Right renal cortex interstitium (tissue), 3 donors: ENCODE results near the gene METTL22. TPM values are rescaled to one million over a fixed set of nuclear protein-coding genes. Genes with fewer than 3 reads are reported as not detected.

Source experiments
- DNase-seq, 3 donors: peaks; one replicate each; pipeline ENCODE4 v3.0.0-alpha.2; 2013; ENCODE audit warnings: low read depth in 3 of 3, low spot score in 2 of 3
- polyA plus RNA-seq, 3 donors: library from polyadenylated mRNA; unstranded; fragments of 120-200 nt; gene quantifications; one replicate each; pipeline ENCODE4 v1.2.1, GENCODE V29; 2013; ENCODE audit not compliant: insufficient read length in 3 of 3

METTL22 gene, protein sequence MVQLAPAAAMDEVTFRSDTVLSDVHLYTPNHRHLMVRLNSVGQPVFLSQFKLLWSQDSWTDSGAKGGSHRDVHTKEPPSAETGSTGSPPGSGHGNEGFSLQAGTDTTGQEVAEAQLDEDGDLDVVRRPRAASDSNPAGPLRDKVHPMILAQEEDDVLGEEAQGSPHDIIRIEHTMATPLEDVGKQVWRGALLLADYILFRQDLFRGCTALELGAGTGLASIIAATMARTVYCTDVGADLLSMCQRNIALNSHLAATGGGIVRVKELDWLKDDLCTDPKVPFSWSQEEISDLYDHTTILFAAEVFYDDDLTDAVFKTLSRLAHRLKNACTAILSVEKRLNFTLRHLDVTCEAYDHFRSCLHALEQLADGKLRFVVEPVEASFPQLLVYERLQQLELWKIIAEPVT
- polyA plus RNA-seq: 10 to 100 TPM; 15.5 to 17.2 (median 15.7) TPM

GRCh38 chr16:8621572-8622314 lies at the start of gene METTL22:
Gene METTL22 (plus strand): TSS chr16:8621698. CDS start chr16:8625666, 3,968 bp downstream.
- DNase-seq: peak; percentile 47 to 79 (median 75)

DNA sequence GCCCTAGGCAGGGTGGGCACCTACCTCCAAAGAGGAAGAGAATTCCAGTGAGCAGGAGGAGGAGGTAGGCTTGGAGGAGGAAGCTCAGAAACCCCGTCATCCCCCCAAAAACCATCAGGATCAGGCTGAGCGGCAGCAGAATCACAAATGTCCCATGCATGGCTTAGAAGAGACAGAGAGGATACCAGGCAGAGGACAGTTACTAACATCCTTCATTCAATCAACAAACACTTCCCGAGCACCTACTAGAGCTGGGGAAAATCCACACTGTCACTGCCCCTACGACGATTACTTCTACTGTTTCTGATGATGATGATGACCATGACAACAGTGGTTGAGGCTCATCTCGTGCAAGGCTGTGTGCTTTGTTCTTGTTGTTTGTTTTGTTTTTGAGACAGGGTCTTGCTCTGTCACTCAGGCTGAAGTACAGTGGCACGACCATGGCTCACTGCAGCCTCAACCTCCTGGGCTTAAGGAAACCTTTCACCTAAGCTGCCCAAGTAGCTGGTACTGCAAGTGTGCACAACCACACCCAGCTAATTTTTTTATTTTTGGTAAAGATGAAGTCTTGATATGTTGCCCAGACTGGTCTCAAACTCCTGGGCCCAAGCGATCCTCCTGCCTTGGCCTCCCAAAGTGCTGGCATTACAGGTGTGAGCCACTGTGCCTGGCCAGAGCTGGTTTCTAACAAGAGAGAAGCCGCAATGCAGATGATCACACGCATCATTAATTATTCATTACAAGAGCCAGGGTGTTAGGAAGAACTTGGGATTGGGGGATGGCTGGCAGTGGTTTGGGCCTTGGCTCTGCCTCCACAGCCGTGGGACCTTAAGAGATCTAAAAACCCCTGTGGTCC lies 49.2 kb upstream of the METTL22 start:
- DNase-seq: no peak

- DNase-seq: no peak
These were observed 48.4 kb upstream of the METTL22 start for GRCh38 chr16:8572919-8573724.

- DNase-seq: no peak
These were observed 46.1 kb upstream of the METTL22 start for GRCh38 chr16:8575399-8575798.

- no peak for DNase-seq
These were observed 45.1 kb upstream of the METTL22 start for GRCh38 chr16:8576141-8577004.

DNA sequence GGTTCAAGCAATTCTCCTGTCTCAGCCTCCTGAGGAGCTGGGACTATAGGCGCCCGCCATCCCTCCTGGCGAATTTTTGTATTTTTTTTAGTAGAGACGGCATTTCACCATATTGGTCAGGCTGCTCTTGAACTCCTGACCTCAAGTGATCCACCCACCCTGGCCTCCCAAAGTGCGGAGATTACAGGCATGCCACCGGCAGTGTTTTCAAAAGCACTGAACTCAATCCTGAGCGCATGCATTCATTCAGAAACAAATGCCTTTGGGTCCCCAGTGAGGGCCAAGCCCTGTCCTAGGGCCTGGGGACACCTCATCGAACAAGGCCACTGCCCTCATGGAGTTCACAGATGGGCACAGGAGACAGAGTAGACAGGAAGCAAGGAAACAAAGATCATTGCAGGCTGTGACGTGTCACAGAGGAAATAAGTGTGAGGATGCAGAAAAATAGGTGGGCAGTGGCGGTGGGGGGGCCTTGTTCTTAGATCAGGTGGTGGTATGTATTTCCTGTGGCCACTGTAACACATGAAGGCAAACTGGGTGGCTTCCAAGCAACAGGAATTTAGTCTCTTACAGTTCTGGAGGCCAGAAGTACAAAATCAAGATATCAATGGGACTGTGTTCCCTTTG lies 43.7 kb upstream of the METTL22 start:
- no peak for DNase-seq

DNA sequence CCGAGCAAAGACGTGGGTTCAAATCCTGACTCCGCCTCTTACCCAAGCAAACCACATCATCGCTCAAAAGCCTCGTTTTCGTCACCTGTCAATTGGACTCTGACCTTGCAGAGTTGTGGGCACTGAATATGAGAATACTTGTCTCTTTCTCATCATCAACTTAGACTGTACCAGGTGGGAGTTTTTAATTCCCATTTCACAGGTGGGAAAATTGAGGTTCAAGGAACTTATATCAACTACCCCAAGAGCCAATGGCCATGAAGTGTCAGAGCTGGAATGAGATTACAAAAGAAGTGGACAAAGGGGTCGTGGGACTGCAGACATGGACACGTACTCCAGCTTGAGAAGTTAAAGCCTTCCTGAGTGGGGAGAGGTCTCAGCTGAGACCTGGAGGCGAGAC lies 41.9 kb upstream of the METTL22 start:
- no peak for DNase-seq

DNA sequence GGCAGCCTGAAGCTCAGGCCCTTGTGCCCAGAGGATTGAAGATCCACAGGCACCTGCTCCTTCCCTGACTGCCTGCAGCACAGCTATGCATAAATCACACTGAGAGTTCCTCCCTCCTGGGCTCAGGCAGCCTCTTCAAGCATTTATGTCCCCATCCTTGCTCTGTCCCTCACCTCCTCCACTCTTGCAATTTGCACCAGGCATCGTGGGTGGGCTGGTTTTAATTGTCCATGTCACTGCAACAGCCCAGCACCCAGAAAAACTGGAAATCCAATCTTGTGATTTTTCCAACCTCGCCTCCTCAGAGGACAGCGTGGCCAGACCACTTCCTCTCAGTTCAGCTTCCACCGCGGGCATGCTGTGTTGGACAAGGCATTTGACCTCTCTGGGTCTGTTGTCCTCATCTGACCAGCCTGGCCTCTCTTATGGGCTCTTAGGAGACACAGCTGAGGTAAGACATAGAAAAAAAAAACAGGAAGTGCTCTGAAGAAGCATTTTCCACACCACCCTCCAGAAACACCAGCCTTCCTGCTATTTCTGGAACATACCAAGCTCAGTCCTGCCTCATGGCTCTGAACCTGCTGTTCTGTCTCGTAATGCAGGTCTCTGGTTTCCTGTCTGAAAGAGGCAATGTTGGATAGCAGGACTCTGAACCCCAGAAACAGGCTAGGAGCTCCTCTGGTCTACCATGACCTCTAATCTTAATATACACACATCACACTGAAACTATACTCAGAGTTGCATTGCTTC lies 39.5 kb upstream of the METTL22 start:
- no peak for DNase-seq

DNA sequence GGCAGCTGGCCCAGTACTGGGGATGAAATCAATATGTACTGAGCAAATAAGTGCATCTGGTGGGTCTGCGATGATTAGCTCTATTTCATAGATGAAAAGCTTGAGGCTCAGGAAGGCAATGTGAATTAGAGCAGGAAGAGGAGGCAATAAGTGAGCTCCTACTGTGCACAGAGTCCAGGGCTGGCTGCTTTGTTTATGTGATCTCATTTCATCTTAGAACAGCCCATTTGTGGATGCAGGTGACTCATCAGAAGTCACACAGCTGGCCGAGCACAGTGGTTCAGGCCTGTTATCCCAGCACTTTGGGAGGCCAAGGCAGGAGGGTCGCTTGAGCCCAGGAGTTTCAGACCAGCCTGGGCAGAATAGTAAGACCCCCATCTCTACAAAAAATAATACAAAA lies 38.3 kb upstream of the METTL22 start:
- DNase-seq: no peak

GRCh38 chr16:8583732-8584131 lies 37.8 kb upstream of the METTL22 start:
- no peak for DNase-seq

GRCh38 chr16:8585041-8585440 lies 36.5 kb upstream of the METTL22 start:
- DNase-seq: no peak

- DNase-seq: no peak
These were observed 35.6 kb upstream of the METTL22 start for GRCh38 chr16:8585857-8586256.

DNA sequence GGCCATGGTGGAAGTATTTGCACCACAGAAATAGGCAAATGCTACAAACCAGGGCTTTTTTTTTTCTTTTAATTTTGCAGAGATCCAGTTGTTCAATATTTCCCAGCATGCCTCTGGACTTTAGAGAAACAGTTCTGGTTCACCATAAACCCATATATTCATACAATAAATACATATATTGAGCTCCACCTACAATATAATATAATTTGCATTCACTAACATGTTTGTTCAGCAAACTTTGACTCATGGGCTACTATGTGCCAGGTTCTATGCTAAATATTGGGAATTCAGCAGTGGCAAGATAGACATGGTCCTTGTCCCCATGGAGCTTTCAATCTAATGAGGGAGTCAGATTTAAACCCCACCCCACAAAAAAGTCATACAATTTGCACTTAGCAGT lies 34.4 kb upstream of the METTL22 start:
- no peak for DNase-seq

GRCh38 chr16:8588682-8589056 lies 32.8 kb upstream of the METTL22 start:
- no peak for DNase-seq

DNA sequence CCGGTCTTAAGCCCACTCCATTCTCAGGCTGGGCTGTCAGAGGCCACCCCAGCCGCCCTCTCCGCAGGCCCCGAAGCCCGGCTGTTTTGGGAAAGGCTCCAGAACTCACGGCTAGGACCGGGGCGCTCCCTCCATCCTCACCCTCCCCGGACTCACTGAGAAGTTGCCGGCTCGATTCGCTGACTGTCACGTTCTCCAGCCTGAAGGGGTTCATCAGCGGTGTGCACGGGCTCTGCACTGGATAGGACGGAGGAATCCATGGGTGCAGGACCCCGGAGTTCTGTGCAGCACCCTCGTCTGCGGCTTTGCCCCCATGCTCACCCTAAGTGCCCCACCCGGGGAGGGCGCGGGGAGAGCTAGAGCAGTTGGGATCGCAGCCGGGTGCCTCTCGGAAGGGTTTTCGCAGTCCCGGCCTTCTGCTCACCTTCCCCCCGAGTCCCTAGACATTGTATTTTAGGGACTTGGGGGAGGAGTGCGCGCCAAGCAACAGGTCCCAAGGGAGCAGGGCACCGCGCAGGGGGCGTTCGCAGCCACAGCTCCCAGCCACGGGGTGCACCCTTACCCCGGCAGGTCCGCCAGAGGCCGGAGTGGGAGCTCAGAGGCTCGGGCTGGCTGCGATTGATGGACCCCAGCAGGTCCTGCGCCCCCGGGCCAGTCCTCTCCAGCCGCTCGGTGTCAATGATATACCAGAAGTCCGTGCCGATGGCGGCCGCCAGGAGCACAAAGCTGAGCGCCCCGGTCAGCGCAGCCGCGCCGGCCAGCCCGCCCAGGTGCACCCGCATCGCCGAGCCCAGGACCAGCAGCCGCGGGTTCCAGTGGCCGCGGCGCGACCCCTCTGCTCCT lies 32.2 kb upstream of the METTL22 start:
- DNase-seq: no peak

DNA sequence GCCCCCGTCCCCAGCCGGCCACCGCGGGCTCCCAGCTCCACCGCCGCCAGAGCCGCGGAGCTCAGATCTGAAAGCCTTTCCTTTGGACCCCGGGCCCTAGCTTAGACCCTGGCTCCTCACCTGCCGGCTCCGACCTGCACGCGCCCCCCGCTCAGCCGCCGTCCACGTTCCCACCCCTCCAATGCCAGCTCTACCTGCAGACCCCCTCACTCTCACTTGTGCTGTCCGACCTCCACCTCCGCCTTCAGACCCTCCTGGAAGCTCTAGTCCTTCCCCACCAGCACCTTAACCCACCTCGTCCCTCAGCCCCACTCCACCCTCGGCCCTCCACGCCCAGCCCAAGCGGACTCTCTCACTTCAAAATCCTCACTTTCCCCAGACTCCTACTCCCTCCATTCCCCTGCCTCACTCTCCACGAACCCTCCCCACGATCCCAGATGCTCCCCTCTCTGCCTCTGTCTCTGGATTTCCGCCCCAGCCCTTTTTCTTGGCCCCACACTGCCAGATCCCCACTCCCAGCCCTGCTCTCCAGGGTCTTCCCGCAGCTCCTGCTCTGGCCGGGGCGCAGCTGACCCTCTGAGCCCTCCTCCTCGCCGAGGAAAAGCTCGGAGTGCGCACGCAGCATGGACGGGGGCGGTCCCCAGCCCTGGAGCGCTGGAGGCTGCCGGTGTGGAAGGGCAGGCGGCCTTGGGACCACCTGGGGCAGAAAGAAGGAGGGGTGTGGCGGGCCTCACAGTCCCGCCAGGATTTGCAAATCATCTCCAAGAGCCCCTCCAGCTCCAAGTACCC lies 31.4 kb upstream of the METTL22 start, which contains the start of gene TMEM114:
Gene TMEM114, minus strand, starts transcription at position 612 of the 789 bp plus-strand sequence. CDS start 673 bp downstream, outside the sequence.
- no peak for DNase-seq
